BLaER1 (cell line): Measurements from ENCODE around the gene ZNF268.
"Not testable (repeated sequence)": the region's sequence is repeated elsewhere in the genome, so short reads cannot be mapped to it uniquely, and the experiment has no call there.

Source experiments
- H3K27ac ChIP-seq: shearing (Covaris generic); formaldehyde crosslinking; 2 replicates; pipeline ENCODE4 v1.8.1; 2022
- H3K27me3 ChIP-seq: shearing (Covaris generic); formaldehyde crosslinking; 2 replicates; pipeline ENCODE4 v1.8.1; 2022
- H3K36me3 ChIP-seq: shearing (Covaris generic); formaldehyde crosslinking; 2 replicates; pipeline ENCODE4 v1.8.1; 2022
- H3K4me1 ChIP-seq: shearing (Covaris generic); formaldehyde crosslinking; 2 replicates; pipeline ENCODE4 v1.8.1; 2022
- H3K4me2 ChIP-seq: shearing (Covaris generic); formaldehyde crosslinking; 2 replicates; pipeline ENCODE4 v1.8.1; 2022
- H3K4me3 ChIP-seq: shearing (Covaris generic); formaldehyde crosslinking; 2 replicates; pipeline ENCODE4 v1.8.1; 2022
- H3K9ac ChIP-seq: shearing (Covaris generic); formaldehyde crosslinking; 2 replicates; pipeline ENCODE4 v1.8.1; 2022
- H3K9me3 ChIP-seq: shearing (Covaris generic); formaldehyde crosslinking; 2 replicates; pipeline ENCODE4 v1.8.1; 2022
- H4K20me1 ChIP-seq: shearing (Covaris generic); formaldehyde crosslinking; 2 replicates; pipeline ENCODE4 v1.8.1; 2022
- Cebpa-rat ChIP-seq: shearing (Covaris generic); IDR thresholded peaks from 2 replicates; pipeline ENCODE4 v1.8.1; 2022

ZNF268 gene

DNA sequence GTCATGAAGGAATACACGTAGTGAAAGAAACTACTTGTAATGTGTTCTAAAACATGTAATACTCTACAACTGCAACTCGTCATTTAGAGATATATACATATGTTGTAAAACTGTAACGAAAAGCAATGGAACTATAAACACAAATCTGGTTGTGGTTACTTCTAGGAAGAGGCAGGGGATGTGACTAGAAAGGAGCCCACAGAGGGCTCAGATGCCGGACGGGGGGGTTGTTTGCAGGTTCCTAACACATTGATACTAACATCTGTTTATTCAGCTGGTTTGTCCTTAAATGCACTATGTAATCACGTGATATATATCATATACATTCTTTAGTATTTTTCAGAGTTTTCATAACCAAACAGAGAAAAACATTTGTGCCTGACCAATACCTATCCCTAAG, 70.4 kb downstream of the ZNF268 start:
- Histone ChIP-seq H3K9me3 (peaks cover 16% of the 10 kb centered on the region), H3K27me3 (no peaks in the 10 kb centered on the region), H3K27ac (no peak overlapping the region), H4K20me1 (no peaks in the 10 kb centered on the region), H3K4me2 (no peak overlapping the region), H3K4me1 (no peaks in the 10 kb centered on the region), H3K4me3 (no peak overlapping the region), H3K9ac (no peak overlapping the region), H3K36me3 (no peaks in the 10 kb centered on the region)
- no peak for TF ChIP-seq Cebpa-rat

DNA sequence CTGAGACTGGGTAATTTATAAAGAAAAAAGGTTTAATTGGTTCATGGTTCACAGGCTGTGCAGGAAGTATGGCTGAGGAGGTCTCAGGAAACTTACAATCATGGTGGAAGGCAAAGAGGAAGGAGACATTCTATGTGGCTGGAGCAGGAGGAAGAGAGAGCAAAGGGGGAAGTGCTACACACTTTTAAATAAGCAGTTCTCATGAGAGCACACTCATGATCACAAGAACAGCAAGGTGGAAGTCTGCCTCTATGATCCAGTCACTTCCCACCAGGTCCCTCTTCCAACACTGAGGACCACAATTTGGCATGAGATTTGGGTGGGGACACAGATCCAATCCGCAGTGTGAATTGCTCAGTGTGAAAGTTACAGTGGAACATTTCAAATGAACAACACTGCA, 74.5 kb downstream of the ZNF268 start:
- H3K27ac ChIP-seq, H3K4me2 ChIP-seq, H3K4me3 ChIP-seq, H3K9ac ChIP-seq, H3K36me3 ChIP-seq, H3K4me1 ChIP-seq, H4K20me1 ChIP-seq, H3K27me3 ChIP-seq: not testable (repeated sequence)
- peaks cover 26% of the 10 kb centered on the region for H3K9me3 ChIP-seq

DNA sequence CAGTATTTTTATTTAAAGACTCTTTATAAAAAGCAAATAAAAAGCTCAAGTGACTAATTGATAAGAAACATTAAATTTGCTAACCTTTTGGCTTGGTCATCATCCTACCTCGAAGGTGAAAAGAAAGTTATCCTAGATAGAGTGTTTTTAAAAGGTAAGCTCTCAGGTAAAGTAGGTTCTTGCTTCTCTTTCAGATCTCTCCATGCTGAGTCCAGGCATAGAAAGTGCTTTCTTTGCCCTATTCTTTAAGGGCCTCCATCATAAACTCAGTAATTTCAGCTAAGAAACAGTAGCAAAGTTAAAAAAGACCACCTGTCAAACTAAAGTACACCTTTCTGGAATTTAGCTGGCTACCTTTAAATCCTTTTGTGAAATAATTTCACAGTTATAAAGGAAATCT, 75.0 kb downstream of the ZNF268 start:
- Histone ChIP-seq H3K4me2 (no peak overlapping the region), H3K9ac (no peak overlapping the region), H3K4me3 (no peak overlapping the region), H3K4me1 (no peaks in the 10 kb centered on the region), H3K27ac (no peak overlapping the region), H3K27me3 (no peaks in the 10 kb centered on the region), H4K20me1 (no peaks in the 10 kb centered on the region), H3K9me3 (peaks cover 26% of the 10 kb centered on the region), H3K36me3 (no peaks in the 10 kb centered on the region)
- TF ChIP-seq Cebpa-rat: no peak

DNA sequence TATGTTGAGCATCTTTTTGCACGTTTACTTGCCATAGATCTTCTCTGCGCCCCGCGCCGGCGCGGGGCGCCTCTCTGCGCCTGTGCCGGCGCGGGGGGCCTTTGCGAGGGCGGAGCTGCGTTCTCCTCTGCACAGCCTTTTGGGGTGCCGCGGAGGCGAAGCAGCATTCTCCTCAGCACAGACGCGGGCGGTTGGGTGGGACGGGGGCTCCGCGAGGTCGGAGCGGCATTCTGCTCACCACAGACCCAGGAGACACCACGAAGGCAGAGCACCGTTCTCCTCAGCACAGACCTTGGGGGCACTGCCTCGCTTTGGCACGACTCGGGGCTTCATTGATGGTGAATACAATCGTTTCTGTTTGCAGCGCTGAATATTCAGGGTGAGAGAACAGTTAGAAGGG, 82.9 kb downstream of the ZNF268 start:
- H3K27me3 ChIP-seq: no peaks in the 10 kb centered on the region
- no peak overlapping the region for H3K4me2 ChIP-seq
- H3K9ac ChIP-seq: no peak overlapping the region
- no peaks in the 10 kb centered on the region for H3K4me1 ChIP-seq
- peaks cover 23% of the 10 kb centered on the region for H3K9me3 ChIP-seq
- H4K20me1 ChIP-seq: no peaks in the 10 kb centered on the region
- no peak overlapping the region for H3K27ac ChIP-seq
- no peak overlapping the region for H3K4me3 ChIP-seq
- TF ChIP-seq Cebpa-rat: no peak
- no peaks in the 10 kb centered on the region for H3K36me3 ChIP-seq
